Measurements from ENCODE around the gene LY6G6C. TPM values are rescaled to one million over a fixed set of nuclear protein-coding genes. Genes with fewer than 3 reads are reported as not detected.
"Not testable (repeated sequence)": the region's sequence is repeated elsewhere in the genome, so short reads cannot be mapped to it uniquely, and the experiment has no call there.

Gene LY6G6C
- total RNA-seq, 2 experiments from 2014 or later: not detected

DNA sequence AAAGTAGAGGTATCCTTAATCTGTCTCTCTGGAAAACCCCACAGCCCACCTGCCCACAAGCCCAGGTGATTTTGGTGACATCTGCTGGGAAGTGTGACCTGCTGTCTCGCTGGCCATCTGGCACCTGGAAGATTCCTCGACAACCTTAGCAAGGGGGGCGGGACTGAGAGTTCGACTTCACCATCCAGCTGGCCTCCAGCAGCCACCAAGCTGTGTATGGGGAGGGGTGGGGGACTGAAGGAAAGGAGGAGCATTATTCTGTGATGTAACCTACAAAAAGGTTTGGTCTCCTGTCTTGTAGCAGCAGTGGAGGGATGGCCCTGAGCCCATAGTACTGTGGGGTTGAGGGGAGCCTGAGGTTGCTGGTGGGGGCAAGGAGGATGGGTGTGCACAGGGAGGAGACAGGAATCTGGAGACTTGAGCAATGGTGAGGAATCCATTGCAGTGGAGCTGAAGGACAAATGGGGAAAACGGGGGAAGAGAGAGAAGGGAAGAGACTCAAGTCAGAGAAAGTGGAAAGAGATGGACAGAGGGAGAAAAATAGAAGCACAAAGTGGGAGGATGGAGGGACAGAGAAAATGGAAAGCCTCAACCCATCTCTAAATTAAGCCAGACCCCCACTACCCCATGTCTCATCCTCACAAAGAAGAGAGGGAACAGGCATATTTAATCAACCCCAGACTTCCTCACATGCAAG is 10.9 kb downstream of the LY6G6C start:
- intact Hi-C loops (cut with micrococcal nuclease): no loop called here
- Mint-ChIP-seq H3K27ac (no peak overlapping the region), H3K27me3 (no peaks in the 10 kb centered on the region), H3K4me1 (ENCODE audit: low read depth) (peaks cover 14% of the 10 kb centered on the region), H3K4me3 (no peak overlapping the region), H3K9me3 (no peaks in the 10 kb centered on the region), H3K36me3 (ENCODE audit: low read depth) (no peaks in the 10 kb centered on the region)
- ATAC-seq (no peak), DNase-seq (no peak)
- POLR2A ChIA-PET: interaction anchor here (0.6 kb wide), 1 partner anchor 20 kb away, joined by 3 read pairs; no protein-coding TSS in a partner anchor
- TF ChIP-seq, protein P1, sequence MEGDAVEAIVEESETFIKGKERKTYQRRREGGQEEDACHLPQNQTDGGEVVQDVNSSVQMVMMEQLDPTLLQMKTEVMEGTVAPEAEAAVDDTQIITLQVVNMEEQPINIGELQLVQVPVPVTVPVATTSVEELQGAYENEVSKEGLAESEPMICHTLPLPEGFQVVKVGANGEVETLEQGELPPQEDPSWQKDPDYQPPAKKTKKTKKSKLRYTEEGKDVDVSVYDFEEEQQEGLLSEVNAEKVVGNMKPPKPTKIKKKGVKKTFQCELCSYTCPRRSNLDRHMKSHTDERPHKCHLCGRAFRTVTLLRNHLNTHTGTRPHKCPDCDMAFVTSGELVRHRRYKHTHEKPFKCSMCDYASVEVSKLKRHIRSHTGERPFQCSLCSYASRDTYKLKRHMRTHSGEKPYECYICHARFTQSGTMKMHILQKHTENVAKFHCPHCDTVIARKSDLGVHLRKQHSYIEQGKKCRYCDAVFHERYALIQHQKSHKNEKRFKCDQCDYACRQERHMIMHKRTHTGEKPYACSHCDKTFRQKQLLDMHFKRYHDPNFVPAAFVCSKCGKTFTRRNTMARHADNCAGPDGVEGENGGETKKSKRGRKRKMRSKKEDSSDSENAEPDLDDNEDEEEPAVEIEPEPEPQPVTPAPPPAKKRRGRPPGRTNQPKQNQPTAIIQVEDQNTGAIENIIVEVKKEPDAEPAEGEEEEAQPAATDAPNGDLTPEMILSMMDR (IDR thresholded peaks at IDR 0.05): no peak
- CTCF ChIA-PET: interaction anchor here (0.9 to 2.0 kb wide), 4 partner anchors 13 to 59 kb away, joined by 3 to 5 read pairs (median 4); partner anchors contain the start of gene MPIG6B

DNA sequence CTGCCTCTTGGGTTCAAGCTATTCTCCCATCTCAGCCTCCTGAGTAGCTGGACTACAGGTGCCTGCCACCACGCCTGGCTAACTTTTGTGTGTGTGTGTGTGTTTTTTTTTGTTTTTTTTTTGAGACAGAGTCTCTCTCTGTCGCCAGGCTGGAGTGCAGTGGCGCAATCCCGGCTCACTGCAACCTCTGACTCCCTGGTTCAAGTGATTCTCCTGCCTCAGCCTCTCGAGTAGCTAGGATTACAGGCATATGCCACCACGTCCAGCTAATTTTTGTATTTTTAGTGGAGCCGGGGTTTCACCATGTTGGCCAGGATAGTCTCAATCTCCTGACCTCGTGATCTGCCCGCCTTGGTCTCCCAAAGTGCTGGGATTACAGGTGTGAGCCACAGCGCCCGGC is 12.4 kb downstream of the LY6G6C start:
- DNase-seq; H3K36me3 Mint-ChIP-seq (ENCODE audit: low read depth); H3K4me3 Mint-ChIP-seq; H3K9me3 Mint-ChIP-seq; POLR2A ChIA-PET; H3K27ac Mint-ChIP-seq; ATAC-seq; intact Hi-C loops (cut with micrococcal nuclease); H3K27me3 Mint-ChIP-seq; CTCF ChIA-PET: not testable (repeated sequence)
- peaks cover 13% of the 10 kb centered on the region for H3K4me1 Mint-ChIP-seq (ENCODE audit: low read depth)

DNA sequence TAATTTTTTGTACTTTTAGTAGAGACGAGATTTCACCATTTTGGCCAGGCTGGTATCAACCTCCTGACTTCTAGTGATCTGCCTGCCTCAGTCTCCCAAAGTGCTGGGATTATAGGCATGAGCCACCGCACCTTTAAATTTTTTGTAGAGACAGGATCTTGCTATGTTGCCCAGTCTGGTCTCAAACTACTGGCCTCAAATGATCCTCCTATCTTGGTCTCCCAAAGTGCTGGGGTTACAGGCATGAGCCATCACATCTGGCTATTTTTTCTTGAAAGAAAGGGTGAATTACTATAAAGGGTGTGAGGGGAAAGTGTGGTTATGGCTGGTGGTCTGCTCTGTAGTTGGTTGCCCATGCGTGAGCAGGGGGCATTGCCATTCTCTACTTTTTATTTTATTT is 13.3 kb downstream of the LY6G6C start:
- H3K27ac Mint-ChIP-seq: no peak overlapping the region
- intact Hi-C loops (cut with micrococcal nuclease): no loop called here
- no peak overlapping the region for H3K4me3 Mint-ChIP-seq
- peaks cover 12% of the 10 kb centered on the region for H3K4me1 Mint-ChIP-seq (ENCODE audit: low read depth)
- H3K36me3 Mint-ChIP-seq (ENCODE audit: low read depth): no peaks in the 10 kb centered on the region
- no peaks in the 10 kb centered on the region for H3K9me3 Mint-ChIP-seq
- TF ChIP-seq, protein P1 (IDR thresholded peaks at IDR 0.05): no peak
- ATAC-seq: no peak
- POLR2A ChIA-PET: no interaction called here
- CTCF ChIA-PET: no interaction called here
- DNase-seq: no peak
- H3K27me3 Mint-ChIP-seq: no peaks in the 10 kb centered on the region

DNA sequence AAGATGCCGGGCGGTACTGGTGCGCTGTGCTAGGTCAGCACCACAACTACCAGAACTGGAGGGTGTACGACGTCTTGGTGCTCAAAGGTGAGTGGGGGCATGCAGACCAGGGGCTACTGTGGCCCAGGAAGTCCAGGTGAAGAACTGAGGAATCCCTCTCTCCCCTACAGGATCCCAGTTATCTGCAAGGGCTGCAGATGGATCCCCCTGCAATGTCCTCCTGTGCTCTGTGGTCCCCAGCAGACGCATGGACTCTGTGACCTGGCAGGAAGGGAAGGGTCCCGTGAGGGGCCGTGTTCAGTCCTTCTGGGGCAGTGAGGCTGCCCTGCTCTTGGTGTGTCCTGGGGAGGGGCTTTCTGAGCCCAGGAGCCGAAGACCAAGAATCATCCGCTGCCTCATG is 13.8 kb downstream of the LY6G6C start:
- Mint-ChIP-seq H3K27ac (no peak overlapping the region), H3K36me3 (ENCODE audit: low read depth) (no peaks in the 10 kb centered on the region), H3K4me3 (no peak overlapping the region), H3K9me3 (no peaks in the 10 kb centered on the region), H3K4me1 (ENCODE audit: low read depth) (peaks cover 11% of the 10 kb centered on the region), H3K27me3 (no peaks in the 10 kb centered on the region)
- ChIA-PET POLR2A (no interaction called here), CTCF (no interaction called here)
- ATAC-seq (no peak), DNase-seq (no peak)
- TF ChIP-seq, protein P1 (IDR thresholded peaks at IDR 0.05): no peak
- intact Hi-C loops (cut with micrococcal nuclease): no loop called here

DNA sequence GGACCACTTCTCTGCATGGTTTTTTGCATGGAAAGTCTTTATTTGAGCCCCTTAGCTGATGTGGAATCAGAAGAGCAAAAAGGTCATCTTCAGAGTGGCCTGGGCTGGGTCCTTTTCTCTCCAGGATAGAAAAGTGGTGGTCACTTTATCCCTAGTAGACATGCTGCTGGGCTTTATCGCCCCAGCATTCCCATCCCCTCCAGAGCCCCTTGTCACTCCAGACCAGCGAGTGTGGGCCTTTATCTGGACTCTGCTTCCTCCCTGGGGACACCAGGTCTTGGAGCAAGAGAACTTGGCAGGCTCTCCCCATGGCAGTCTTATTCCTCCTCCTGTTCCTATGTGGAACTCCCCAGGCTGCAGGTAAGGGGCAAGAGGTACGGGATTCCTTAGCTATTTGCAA is 14.9 kb downstream of the LY6G6C start, which contains the start of gene LY6G6F:
TSS of gene LY6G6F (plus strand) at position 268 of the 400 bp plus-strand sequence. CDS start at position 309, 41 bp downstream.
- no peaks in the 10 kb centered on the region for H3K36me3 Mint-ChIP-seq (ENCODE audit: low read depth)
- H3K9me3 Mint-ChIP-seq: no peaks in the 10 kb centered on the region
- intact Hi-C loops (cut with micrococcal nuclease): no loop called here
- ATAC-seq (no peak), DNase-seq (no peak)
- H3K4me1 Mint-ChIP-seq (ENCODE audit: low read depth): peaks cover 12% of the 10 kb centered on the region
- ChIA-PET CTCF (interaction anchor here (1.1 to 1.3 kb wide), 2 partner anchors 17 to 89 kb away, joined by 3 to 4 read pairs; partner anchors contain the start of gene VARS1), POLR2A (interaction anchor here (0.6 to 1.0 kb wide), 2 partner anchors 39 to 58 kb away, joined by 3 read pairs; no protein-coding TSS in a partner anchor)
- no peaks in the 10 kb centered on the region for H3K27me3 Mint-ChIP-seq
- no peak within 1 kb of the TSS for H3K4me3 Mint-ChIP-seq
- TF ChIP-seq, protein P1 (IDR thresholded peaks at IDR 0.05): no peak
- H3K27ac Mint-ChIP-seq: no peak within 1 kb of the TSS
